Measurements from ENCODE around the gene PTPN20.
"Not testable (repeated sequence)": the region's sequence is repeated elsewhere in the genome, so short reads cannot be mapped to it uniquely, and the experiment has no call there.

PTPN20 gene

GRCh38 chr10:46911144-46911876 is at the start of gene PTPN20:
Gene PTPN20, plus strand, starts transcription at chr10:46911428. Its CDS starts 21,072 bp downstream, at chr10:46932500.
- H3K79me2 ChIP-seq (ENCODE audit: insufficient read depth, low read length); H3K9me3 ChIP-seq (ENCODE audit: insufficient read depth, low read length, severe bottlenecking); H3K9ac ChIP-seq (ENCODE audit: low read depth, low read length); H3K27ac ChIP-seq (ENCODE audit: low read length); H3K4me2 ChIP-seq (ENCODE audit: insufficient read depth, low read length); DNase-seq; H3K4me3 ChIP-seq (ENCODE audit: low read depth in 1 of 2, low read length in 2 of 2); H3K4me1 ChIP-seq (ENCODE audit: insufficient read depth, low read length); H4K20me1 ChIP-seq (ENCODE audit: insufficient read depth, low read length); H3K36me3 ChIP-seq (ENCODE audit: insufficient read depth, low read length); H3K27me3 ChIP-seq (ENCODE audit: insufficient read depth, low read length, poor library complexity); ATAC-seq (ENCODE audit: insufficient read depth, low read depth); H2AFZ ChIP-seq (ENCODE audit: low read depth, low read length): not testable (repeated sequence)

DNA sequence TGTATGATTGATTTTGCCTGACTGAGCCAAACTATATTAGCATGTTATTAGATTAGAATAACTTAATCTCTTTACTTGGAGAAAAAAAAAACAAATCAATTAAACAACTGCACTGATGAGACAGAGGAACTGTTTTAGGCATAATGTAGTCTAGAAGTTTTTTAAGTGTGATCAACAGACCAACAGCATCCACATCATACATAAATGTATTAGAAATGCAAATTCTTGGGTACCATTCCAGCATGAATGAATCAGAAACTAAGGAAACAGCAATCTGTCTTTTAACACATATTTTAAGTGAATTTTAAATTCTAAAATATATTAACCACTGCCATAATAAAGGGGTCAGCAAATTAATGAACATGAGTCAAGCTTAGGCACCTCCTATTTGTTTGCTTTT is 41.5 kb upstream of the PTPN20 start:
- H3K9ac ChIP-seq (ENCODE audit: low read depth, low read length); H3K27ac ChIP-seq (ENCODE audit: low read length); ATAC-seq (ENCODE audit: insufficient read depth, low read depth); H3K4me2 ChIP-seq (ENCODE audit: insufficient read depth, low read length); H3K36me3 ChIP-seq (ENCODE audit: insufficient read depth, low read length); H3K9me3 ChIP-seq (ENCODE audit: insufficient read depth, low read length, severe bottlenecking); H2AFZ ChIP-seq (ENCODE audit: low read depth, low read length); DNase-seq; H3K79me2 ChIP-seq (ENCODE audit: insufficient read depth, low read length); H3K27me3 ChIP-seq (ENCODE audit: insufficient read depth, low read length, poor library complexity); H3K4me1 ChIP-seq (ENCODE audit: insufficient read depth, low read length); H3K4me3 ChIP-seq (ENCODE audit: low read depth in 1 of 2, low read length in 2 of 2); H4K20me1 ChIP-seq (ENCODE audit: insufficient read depth, low read length): not testable (repeated sequence)

- H3K27ac ChIP-seq (ENCODE audit: low read length); H3K36me3 ChIP-seq (ENCODE audit: insufficient read depth, low read length); DNase-seq; H3K9ac ChIP-seq (ENCODE audit: low read depth, low read length); H3K4me3 ChIP-seq (ENCODE audit: low read depth in 1 of 2, low read length in 2 of 2); H3K27me3 ChIP-seq (ENCODE audit: insufficient read depth, low read length, poor library complexity); H2AFZ ChIP-seq (ENCODE audit: low read depth, low read length); ATAC-seq (ENCODE audit: insufficient read depth, low read depth); H3K9me3 ChIP-seq (ENCODE audit: insufficient read depth, low read length, severe bottlenecking); H3K4me2 ChIP-seq (ENCODE audit: insufficient read depth, low read length); H3K79me2 ChIP-seq (ENCODE audit: insufficient read depth, low read length); H4K20me1 ChIP-seq (ENCODE audit: insufficient read depth, low read length); H3K4me1 ChIP-seq (ENCODE audit: insufficient read depth, low read length): not testable (repeated sequence)
These were observed 39.6 kb upstream of the PTPN20 start for GRCh38 chr10:46871583-46871982.

DNA sequence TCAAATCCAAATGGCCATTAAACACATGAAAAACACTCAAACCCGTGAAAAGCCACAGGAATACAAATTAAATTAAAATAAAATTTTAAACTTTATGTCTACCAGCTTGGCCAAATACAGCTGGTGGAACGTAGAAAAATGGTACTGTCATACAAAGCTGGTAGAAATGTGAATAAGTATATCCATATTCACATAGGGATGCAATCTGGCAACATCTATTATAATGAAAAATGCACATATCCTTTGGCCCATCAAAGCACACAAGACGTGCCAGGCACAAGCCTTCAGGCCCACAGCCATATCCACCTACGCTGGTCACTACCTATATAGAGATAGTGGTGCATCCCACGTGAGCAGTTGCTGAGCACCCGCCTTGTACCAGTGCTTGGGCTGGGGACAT is 35.9 kb upstream of the PTPN20 start:
- H3K36me3 ChIP-seq (ENCODE audit: insufficient read depth, low read length); H3K27ac ChIP-seq (ENCODE audit: low read length); H3K9ac ChIP-seq (ENCODE audit: low read depth, low read length); H3K4me3 ChIP-seq (ENCODE audit: low read depth in 1 of 2, low read length in 2 of 2); ATAC-seq (ENCODE audit: insufficient read depth, low read depth); H3K9me3 ChIP-seq (ENCODE audit: insufficient read depth, low read length, severe bottlenecking); H4K20me1 ChIP-seq (ENCODE audit: insufficient read depth, low read length); DNase-seq; H3K4me2 ChIP-seq (ENCODE audit: insufficient read depth, low read length); H2AFZ ChIP-seq (ENCODE audit: low read depth, low read length); H3K4me1 ChIP-seq (ENCODE audit: insufficient read depth, low read length); H3K79me2 ChIP-seq (ENCODE audit: insufficient read depth, low read length); H3K27me3 ChIP-seq (ENCODE audit: insufficient read depth, low read length, poor library complexity): not testable (repeated sequence)

DNA sequence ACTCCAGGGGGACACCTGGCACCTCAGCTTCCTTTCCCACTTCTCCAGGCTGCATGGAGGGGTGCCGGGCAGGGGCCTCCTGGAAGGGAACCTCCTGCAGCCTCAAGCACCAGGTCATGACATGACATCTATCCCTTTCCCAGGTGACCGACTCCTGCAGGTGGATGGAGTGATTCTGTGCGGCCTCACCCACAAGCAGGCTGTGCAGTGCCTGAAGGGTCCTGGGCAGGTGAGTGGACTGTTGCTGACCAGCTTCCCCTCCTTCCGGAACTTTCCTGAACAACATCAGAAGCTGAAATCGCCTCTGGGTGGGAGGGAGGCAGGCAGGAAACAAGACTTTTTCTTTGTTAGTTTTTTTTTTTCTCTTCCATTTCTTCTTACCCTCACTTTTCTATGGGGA is 34.5 kb upstream of the PTPN20 start:
- H3K9me3 ChIP-seq (ENCODE audit: insufficient read depth, low read length, severe bottlenecking); H3K4me1 ChIP-seq (ENCODE audit: insufficient read depth, low read length); H3K27ac ChIP-seq (ENCODE audit: low read length); DNase-seq; H3K36me3 ChIP-seq (ENCODE audit: insufficient read depth, low read length); H2AFZ ChIP-seq (ENCODE audit: low read depth, low read length); H3K4me3 ChIP-seq (ENCODE audit: low read depth in 1 of 2, low read length in 2 of 2); ATAC-seq (ENCODE audit: insufficient read depth, low read depth); H3K79me2 ChIP-seq (ENCODE audit: insufficient read depth, low read length); H3K27me3 ChIP-seq (ENCODE audit: insufficient read depth, low read length, poor library complexity); H3K9ac ChIP-seq (ENCODE audit: low read depth, low read length); H3K4me2 ChIP-seq (ENCODE audit: insufficient read depth, low read length); H4K20me1 ChIP-seq (ENCODE audit: insufficient read depth, low read length): not testable (repeated sequence)

GRCh38 chr10:46878761-46879160 is 32.5 kb upstream of the PTPN20 start:
- H3K4me3 ChIP-seq (ENCODE audit: low read depth in 1 of 2, low read length in 2 of 2); H2AFZ ChIP-seq (ENCODE audit: low read depth, low read length); H3K27me3 ChIP-seq (ENCODE audit: insufficient read depth, low read length, poor library complexity); H3K79me2 ChIP-seq (ENCODE audit: insufficient read depth, low read length); H3K4me2 ChIP-seq (ENCODE audit: insufficient read depth, low read length); H4K20me1 ChIP-seq (ENCODE audit: insufficient read depth, low read length); ATAC-seq (ENCODE audit: insufficient read depth, low read depth); H3K9ac ChIP-seq (ENCODE audit: low read depth, low read length); DNase-seq; H3K36me3 ChIP-seq (ENCODE audit: insufficient read depth, low read length); H3K27ac ChIP-seq (ENCODE audit: low read length); H3K4me1 ChIP-seq (ENCODE audit: insufficient read depth, low read length); H3K9me3 ChIP-seq (ENCODE audit: insufficient read depth, low read length, severe bottlenecking): not testable (repeated sequence)
